ENCODE measurements around the gene ELMOD3. TPM values are rescaled to one million over a fixed set of nuclear protein-coding genes. Genes with fewer than 3 reads are reported as not detected.

Gene ELMOD3
- total and polyA plus RNA-seq, 9 of the 15 experiments (the other 6 are each of a cell fraction or from before 2014, with no cell fraction given): 2.7 to 18.7 (median 11.6) TPM

DNA sequence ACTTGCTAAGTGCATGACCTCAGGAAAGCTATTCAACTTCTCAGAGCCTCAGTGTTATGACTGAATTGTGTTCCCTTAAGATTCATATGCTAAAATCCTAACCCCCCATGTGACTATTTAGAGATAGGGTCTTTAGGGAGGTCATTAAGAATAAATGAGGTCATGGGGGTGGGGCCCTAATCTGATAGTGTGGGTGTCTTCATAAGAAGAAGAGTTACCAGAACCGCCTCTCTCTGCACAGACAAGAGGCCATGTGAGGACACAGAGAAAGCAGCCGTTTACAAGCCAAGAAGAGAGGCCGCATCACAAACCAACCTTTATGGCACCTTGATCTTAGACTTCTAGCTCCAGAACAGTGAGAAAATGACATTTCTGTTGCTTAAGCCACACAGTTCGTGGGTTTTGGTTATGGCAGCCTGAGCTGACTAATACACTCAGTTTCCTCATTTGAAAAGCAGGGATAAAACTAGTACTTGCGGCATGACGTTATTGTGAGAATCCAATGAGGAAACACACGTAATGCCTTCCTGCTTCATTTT is 73.8 kb downstream of the ELMOD3 start (continued):
- TF ChIP-seq BRF2 (IDR thresholded peaks at IDR 0.05; ENCODE audit: borderline replicate concordance, insufficient read depth, insufficient read length) (no peak), ZNF197 (CRISPR knock-in tag; IDR thresholded peaks at IDR 0.05; ENCODE audit: low read depth) (no peak), MTA3 (IDR thresholded peaks at IDR 0.05; ENCODE audit: borderline replicate concordance) (no peak), PCBP1 (IDR thresholded peaks at IDR 0.05; ENCODE audit: low read depth, low read length, poor library complexity, severe bottlenecking) (no peak), ZNF699 (CRISPR knock-in tag; IDR thresholded peaks at IDR 0.05; ENCODE audit: insufficient replicate concordance) (no peak), LEF1 (IDR thresholded peaks at IDR 0.05) (peak; percentile 63; the same call in 1 of the 2 replicates), SRF (CRISPR knock-in tag; IDR thresholded peaks at IDR 0.05) (no peak), ZFPM2 (CRISPR knock-in tag; IDR thresholded peaks at IDR 0.05) (no peak), E4F1 (CRISPR knock-in tag; IDR thresholded peaks at IDR 0.05; ENCODE audit: borderline replicate concordance) (no peak), ZNF644 (tag; IDR thresholded peaks at IDR 0.05; ENCODE audit: low read depth) (no peak), ZNF395 (CRISPR knock-in tag; IDR thresholded peaks at IDR 0.05) (peak; percentile 67; the same call in 1 of the 2 replicates)
- TF ChIP-seq, protein P1, sequence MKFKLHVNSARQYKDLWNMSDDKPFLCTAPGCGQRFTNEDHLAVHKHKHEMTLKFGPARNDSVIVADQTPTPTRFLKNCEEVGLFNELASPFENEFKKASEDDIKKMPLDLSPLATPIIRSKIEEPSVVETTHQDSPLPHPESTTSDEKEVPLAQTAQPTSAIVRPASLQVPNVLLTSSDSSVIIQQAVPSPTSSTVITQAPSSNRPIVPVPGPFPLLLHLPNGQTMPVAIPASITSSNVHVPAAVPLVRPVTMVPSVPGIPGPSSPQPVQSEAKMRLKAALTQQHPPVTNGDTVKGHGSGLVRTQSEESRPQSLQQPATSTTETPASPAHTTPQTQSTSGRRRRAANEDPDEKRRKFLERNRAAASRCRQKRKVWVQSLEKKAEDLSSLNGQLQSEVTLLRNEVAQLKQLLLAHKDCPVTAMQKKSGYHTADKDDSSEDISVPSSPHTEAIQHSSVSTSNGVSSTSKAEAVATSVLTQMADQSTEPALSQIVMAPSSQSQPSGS (CRISPR knock-in tag; IDR thresholded peaks at IDR 0.05): no peak
- TF ChIP-seq, protein P2, sequence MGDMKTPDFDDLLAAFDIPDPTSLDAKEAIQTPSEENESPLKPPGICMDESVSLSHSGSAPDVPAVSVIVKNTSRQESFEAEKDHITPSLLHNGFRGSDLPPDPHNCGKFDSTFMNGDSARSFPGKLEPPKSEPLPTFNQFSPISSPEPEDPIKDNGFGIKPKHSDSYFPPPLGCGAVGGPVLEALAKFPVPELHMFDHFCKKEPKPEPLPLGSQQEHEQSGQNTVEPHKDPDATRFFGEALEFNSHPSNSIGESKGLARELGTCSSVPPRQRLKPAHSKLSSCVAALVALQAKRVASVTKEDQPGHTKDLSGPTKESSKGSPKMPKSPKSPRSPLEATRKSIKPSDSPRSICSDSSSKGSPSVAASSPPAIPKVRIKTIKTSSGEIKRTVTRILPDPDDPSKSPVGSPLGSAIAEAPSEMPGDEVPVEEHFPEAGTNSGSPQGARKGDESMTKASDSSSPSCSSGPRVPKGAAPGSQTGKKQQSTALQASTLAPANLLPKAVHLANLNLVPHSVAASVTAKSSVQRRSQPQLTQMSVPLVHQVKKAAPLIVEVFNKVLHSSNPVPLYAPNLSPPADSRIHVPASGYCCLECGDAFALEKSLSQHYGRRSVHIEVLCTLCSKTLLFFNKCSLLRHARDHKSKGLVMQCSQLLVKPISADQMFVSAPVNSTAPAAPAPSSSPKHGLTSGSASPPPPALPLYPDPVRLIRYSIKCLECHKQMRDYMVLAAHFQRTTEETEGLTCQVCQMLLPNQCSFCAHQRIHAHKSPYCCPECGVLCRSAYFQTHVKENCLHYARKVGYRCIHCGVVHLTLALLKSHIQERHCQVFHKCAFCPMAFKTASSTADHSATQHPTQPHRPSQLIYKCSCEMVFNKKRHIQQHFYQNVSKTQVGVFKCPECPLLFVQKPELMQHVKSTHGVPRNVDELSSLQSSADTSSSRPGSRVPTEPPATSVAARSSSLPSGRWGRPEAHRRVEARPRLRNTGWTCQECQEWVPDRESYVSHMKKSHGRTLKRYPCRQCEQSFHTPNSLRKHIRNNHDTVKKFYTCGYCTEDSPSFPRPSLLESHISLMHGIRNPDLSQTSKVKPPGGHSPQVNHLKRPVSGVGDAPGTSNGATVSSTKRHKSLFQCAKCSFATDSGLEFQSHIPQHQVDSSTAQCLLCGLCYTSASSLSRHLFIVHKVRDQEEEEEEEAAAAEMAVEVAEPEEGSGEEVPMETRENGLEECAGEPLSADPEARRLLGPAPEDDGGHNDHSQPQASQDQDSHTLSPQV (IDR thresholded peaks at IDR 0.05): peak; percentile 77
- TF ChIP-seq, protein P3, sequence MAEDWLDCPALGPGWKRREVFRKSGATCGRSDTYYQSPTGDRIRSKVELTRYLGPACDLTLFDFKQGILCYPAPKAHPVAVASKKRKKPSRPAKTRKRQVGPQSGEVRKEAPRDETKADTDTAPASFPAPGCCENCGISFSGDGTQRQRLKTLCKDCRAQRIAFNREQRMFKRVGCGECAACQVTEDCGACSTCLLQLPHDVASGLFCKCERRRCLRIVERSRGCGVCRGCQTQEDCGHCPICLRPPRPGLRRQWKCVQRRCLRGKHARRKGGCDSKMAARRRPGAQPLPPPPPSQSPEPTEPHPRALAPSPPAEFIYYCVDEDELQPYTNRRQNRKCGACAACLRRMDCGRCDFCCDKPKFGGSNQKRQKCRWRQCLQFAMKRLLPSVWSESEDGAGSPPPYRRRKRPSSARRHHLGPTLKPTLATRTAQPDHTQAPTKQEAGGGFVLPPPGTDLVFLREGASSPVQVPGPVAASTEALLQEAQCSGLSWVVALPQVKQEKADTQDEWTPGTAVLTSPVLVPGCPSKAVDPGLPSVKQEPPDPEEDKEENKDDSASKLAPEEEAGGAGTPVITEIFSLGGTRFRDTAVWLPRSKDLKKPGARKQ (CRISPR knock-in tag; IDR thresholded peaks at IDR 0.05): no peak

All from K562 (cell line).